AG10803 (cell line): ENCODE results near the gene TAF11L2.
"Not testable (repeated sequence)": the region's sequence is repeated elsewhere in the genome, so short reads cannot be mapped to it uniquely, and the experiment has no call there.

Source experiments
- DNase-seq: peaks from one replicate; pipeline ENCODE4 v3.0.0; 2010; ENCODE audit warnings: low read depth
- H3K4me3 ChIP-seq: 2 replicates; pipeline ENCODE4 v1.5.1; 2011; ENCODE audit warnings: mild to moderate bottlenecking, low read length, control low read depth
- CTCF ChIP-seq: conservative IDR thresholded peaks from 2 replicates; pipeline ENCODE4 v1.5.1; 2011; ENCODE audit warnings: mild to moderate bottlenecking, low read length, control low read depth, inconsistent platforms

The TAF11L2 gene

GRCh38 chr5:17497931-17498330 lies at the start of gene TAF11L2:
Gene TAF11L2, plus strand, starts transcription at chr5:17498231.
- not testable (repeated sequence) for DNase-seq, H3K4me3 ChIP-seq

DNA sequence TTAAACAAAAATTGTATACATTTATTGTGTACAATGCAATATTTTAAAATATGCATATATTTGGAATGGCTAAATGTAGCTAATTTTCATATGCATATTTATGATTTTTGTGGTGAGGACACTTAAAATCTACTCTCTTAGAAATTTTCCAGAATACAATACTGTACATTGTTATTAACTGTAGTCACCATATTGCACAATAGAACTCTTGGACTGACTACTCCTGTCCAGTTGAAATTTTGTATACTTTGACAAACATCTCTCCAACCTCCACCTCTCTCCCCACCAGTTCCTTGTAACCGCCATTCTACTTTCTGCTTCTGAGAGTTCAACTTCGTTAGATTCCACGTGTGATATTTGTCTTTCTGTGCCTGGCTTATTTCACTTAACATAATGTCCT lies 49.2 kb upstream of the TAF11L2 start:
- H3K4me3 ChIP-seq, result no peak overlapping the region
- peak; percentile 43 for DNase-seq
- TF ChIP-seq CTCF, result no peak

DNA sequence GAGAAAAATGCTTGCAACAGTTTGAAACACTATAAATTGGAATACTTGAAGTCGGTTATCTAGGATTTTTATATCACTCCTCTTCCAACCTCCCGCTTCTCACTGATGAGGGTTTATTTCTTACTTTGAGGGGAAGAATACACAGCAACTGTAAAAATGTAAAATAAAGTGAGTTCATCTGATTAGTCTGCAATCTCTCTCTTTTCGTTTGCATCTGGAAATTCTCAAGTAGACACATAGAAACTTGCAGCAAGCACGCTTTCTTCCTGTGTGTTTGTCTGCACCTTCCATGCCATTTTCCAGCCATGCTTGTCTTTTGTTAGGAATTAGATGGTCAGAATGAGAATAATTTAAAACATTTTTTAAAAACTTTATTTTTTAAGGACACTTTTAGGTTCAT lies 45.1 kb upstream of the TAF11L2 start:
- DNase-seq, result no peak
- TF ChIP-seq CTCF, result no peak
- H3K4me3 ChIP-seq, result no peak overlapping the region

DNA sequence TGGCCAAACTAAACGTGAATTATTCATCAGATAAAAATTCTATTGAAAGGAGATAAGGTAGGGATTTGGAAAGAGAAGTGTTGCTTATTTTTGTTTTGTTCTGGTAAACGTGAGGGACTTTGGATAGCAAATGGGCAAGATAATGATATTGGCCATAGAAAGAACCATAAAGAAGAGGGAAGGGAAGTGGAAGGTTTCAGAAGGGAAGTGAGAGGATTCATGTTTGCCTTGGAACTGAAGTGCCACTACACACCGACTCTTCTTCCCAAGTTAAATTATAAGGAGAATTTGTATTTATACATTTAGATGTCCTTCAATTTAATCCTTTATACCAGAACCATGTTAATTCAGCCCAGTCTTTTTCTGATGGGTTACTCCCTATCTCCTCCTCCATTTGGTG lies 42.1 kb upstream of the TAF11L2 start:
- no peak for TF ChIP-seq CTCF
- no peak for DNase-seq
- H3K4me3 ChIP-seq, result no peak overlapping the region

DNA sequence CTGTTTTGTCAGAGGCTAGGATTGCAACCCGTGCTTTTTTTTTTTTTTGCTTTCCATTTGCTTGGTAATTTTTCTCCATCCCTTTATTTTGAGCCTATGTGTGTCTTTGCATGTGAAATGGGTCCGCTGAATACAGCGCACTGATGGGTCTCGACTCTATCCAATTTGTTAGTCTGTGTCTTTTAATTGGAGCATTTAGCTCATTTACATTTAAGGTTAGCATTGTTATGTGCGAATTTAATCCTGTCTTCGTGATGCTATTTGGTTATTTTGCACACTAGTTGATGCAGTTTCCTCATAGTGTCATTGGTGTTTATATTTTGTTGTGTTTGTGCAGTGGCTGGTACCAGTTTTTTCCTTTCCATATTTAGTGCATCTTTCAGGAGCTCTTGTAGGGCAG lies 36.2 kb upstream of the TAF11L2 start:
- no peak for TF ChIP-seq CTCF
- no peak overlapping the region for H3K4me3 ChIP-seq
- DNase-seq, result no peak

- DNase-seq, result no peak
- TF ChIP-seq CTCF, result no peak
- H3K4me3 ChIP-seq, result no peak overlapping the region
Observed at GRCh38 chr5:17463653-17464052, 34.4 kb upstream of the TAF11L2 start.

DNA sequence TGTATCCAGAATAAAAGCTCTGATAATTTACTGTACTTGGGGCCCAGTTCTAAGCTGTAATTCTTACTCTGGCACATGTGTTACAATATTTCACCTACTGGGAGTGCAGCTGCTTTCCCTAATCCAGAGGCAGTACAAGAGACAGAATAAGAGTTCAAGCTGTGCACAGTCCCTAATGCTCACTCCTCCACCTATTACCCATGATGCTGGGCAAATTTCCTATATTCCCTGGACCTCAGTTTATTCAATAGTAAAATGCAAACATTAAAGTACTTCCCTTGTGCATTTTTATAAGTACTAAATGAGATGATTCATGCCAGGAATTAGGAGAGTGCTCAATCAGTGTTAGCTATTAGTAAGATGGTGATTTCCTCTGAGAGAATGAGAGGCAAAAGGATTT lies 28.0 kb upstream of the TAF11L2 start:
- no peak for DNase-seq
- TF ChIP-seq CTCF, result no peak
- no peak overlapping the region for H3K4me3 ChIP-seq

DNA sequence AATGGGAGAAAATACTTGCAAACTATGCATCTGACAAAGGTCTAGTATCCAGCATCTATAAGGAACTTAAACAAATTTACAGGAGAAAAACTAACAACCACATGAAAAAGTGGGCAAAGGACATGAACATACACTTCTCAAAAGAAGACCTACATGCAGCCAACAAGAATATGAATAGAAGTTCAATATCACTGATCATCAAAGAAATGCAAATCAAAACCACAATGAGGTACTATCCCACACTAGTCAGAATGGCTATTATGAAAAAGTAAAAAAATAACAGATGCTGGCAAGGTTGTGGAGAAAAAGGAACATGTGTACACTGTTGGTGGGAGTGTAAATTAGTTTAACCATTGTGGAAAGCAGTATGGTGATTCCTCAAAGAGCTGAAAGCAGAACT lies 23.0 kb upstream of the TAF11L2 start:
- DNase-seq, H3K4me3 ChIP-seq: not testable (repeated sequence)
